NT2/D1 (cell line): ENCODE results near the gene GALNT18.

Experiments
- DNase-seq: peaks from one replicate; pipeline ENCODE4 v3.0.0-alpha.2; 2011; ENCODE audit warnings: low read depth, low spot score
- H3K27me3 ChIP-seq: 2 replicates; pipeline ENCODE4 v1.6.0; 2011; ENCODE audit warnings: mild to moderate bottlenecking; ENCODE audit not compliant: insufficient read length, insufficient read depth
- H3K36me3 ChIP-seq: 2 replicates; pipeline ENCODE4 v1.6.1; 2011; ENCODE audit warnings: mild to moderate bottlenecking, low read length, mixed read lengths; ENCODE audit not compliant: insufficient read depth, insufficient read length
- H3K4me1 ChIP-seq: 2 replicates; pipeline ENCODE4 v1.5.1; 2011; ENCODE audit not compliant: insufficient read depth, insufficient read length
- H3K4me3 ChIP-seq: 2 replicates; pipeline ENCODE4 v1.5.1; 2011; ENCODE audit warnings: low read depth; ENCODE audit not compliant: insufficient read length
- H3K9ac ChIP-seq: 2 replicates; pipeline ENCODE4 v1.6.0; 2011; ENCODE audit warnings: low read depth; ENCODE audit not compliant: insufficient read length
- H3K9me3 ChIP-seq: 2 replicates; pipeline ENCODE4 v1.5.1; 2011; ENCODE audit warnings: mild to moderate bottlenecking, low read length; ENCODE audit not compliant: insufficient read depth
- SUZ12 ChIP-seq: IDR thresholded peaks from 2 replicates; pipeline ENCODE4 v1.6.1; 2011; ENCODE audit not compliant: insufficient read length, insufficient read depth; ENCODE audit errors: extremely low read depth
- YY1 ChIP-seq: IDR thresholded peaks from 2 replicates; pipeline ENCODE4 v1.6.1; 2011; ENCODE audit not compliant: insufficient read length, insufficient read depth
- ZNF274 ChIP-seq: IDR thresholded peaks from 2 replicates; pipeline ENCODE4 v1.6.1; 2011; ENCODE audit warnings: mild to moderate bottlenecking, low read depth, low read length

The GALNT18 gene

GRCh38 chr11:11582011-11582701 is 39.6 kb downstream of the GALNT18 start:
- DNase-seq, result no peak
- no peak overlapping the region for H3K4me3 ChIP-seq
- no peaks in the 10 kb centered on the region for H3K36me3 ChIP-seq
- no peak overlapping the region for H3K9ac ChIP-seq
- no peaks in the 10 kb centered on the region for H3K27me3 ChIP-seq
- TF ChIP-seq SUZ12 (no peak), ZNF274 (no peak), YY1 (no peak)
- no peaks in the 10 kb centered on the region for H3K4me1 ChIP-seq
- no peaks in the 10 kb centered on the region for H3K9me3 ChIP-seq

GRCh38 chr11:11581481-11581880 is 40.3 kb downstream of the GALNT18 start:
- TF ChIP-seq SUZ12 (no peak), ZNF274 (no peak), YY1 (no peak)
- no peaks in the 10 kb centered on the region for H3K36me3 ChIP-seq
- H3K27me3 ChIP-seq, result no peaks in the 10 kb centered on the region
- no peaks in the 10 kb centered on the region for H3K9me3 ChIP-seq
- DNase-seq, result no peak
- H3K9ac ChIP-seq, result no peak overlapping the region
- peaks cover 2% of the 10 kb centered on the region for H3K4me1 ChIP-seq
- H3K4me3 ChIP-seq, result no peak overlapping the region

GRCh38 chr11:11580841-11581411 is 40.9 kb downstream of the GALNT18 start:
- TF ChIP-seq YY1, result no peak
- TF ChIP-seq ZNF274, result no peak
- TF ChIP-seq SUZ12, result no peak
- Histone ChIP-seq H3K27me3 (no peaks in the 10 kb centered on the region), H3K9ac (no peak overlapping the region), H3K4me3 (no peak overlapping the region), H3K9me3 (no peaks in the 10 kb centered on the region), H3K36me3 (no peaks in the 10 kb centered on the region), H3K4me1 (peaks cover 2% of the 10 kb centered on the region)
- DNase-seq, result no peak

GRCh38 chr11:11580012-11580411 is 41.8 kb downstream of the GALNT18 start:
- no peak for DNase-seq
- Histone ChIP-seq H3K4me1 (peaks cover 2% of the 10 kb centered on the region), H3K4me3 (no peak overlapping the region), H3K9me3 (no peaks in the 10 kb centered on the region), H3K27me3 (no peaks in the 10 kb centered on the region), H3K36me3 (no peaks in the 10 kb centered on the region), H3K9ac (no peak overlapping the region)
- TF ChIP-seq YY1 (no peak), SUZ12 (no peak), ZNF274 (no peak)

- Histone ChIP-seq H3K4me1 (peaks cover 2% of the 10 kb centered on the region), H3K36me3 (no peaks in the 10 kb centered on the region), H3K27me3 (no peaks in the 10 kb centered on the region), H3K4me3 (no peak overlapping the region), H3K9me3 (no peaks in the 10 kb centered on the region), H3K9ac (no peak overlapping the region)
- TF ChIP-seq YY1 (no peak), ZNF274 (no peak), SUZ12 (no peak)
- DNase-seq, result no peak
Observed at GRCh38 chr11:11579012-11579988, 42.5 kb downstream of the GALNT18 start.

GRCh38 chr11:11577932-11578911 is 43.6 kb downstream of the GALNT18 start:
- DNase-seq, result no peak
- Histone ChIP-seq H3K4me1 (peaks cover 2% of the 10 kb centered on the region), H3K9me3 (no peaks in the 10 kb centered on the region), H3K9ac (no peak overlapping the region), H3K36me3 (no peaks in the 10 kb centered on the region), H3K4me3 (no peak overlapping the region), H3K27me3 (no peaks in the 10 kb centered on the region)
- no peak for TF ChIP-seq SUZ12
- no peak for TF ChIP-seq ZNF274
- TF ChIP-seq YY1, result no peak
